Measurements from ENCODE around the gene PRDX5. TPM values are rescaled to one million over a fixed set of nuclear protein-coding genes. Genes with fewer than 3 reads are reported as not detected.

The PRDX5 gene
- total and polyA plus RNA-seq, 2 donors (not counting 1 experiment from before 2014, with no cell fraction given) = 50.4 to 95.5 TPM

DNA sequence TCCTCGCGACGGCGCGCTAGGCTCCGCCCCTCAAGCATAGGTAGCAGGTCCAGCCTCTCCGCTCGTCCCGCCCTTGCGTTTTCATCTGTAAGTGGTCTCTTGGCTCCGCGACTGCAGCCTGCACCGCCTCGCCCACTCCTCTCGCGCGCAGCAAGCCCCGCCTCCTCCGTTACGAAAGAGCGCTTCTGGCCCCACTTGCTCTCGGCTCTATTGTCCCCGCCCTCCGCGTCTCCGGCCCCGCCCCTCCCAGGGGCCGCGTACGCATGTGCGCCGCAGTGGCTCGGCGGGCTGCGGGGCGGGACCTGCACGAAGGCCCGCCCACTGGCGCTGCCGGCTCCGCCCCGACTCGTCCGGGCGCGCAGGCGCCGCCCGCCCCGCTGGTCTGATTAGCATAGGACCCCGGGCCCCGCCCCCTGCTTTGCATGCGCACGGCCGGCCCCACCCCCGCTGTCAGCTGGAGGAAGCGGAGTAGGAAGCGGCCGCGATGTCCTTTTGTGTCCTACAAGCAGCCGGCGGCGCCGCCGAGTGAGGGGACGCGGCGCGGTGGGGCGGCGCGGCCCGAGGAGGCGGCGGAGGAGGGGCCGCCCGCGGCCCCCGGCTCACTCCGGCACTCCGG lies 12.7 kb upstream of the PRDX5 start, which contains the start of gene ESRRA:
TSS of gene ESRRA (plus strand) at position 450 of the 616 bp plus-strand sequence. CDS start 1,656 bp downstream, outside the sequence.
- H3K4me1 Mint-ChIP-seq = peaks cover 29% of the 10 kb centered on the region
- H2AFZ ChIP-seq (ENCODE audit: insufficient read depth, low read depth, low read length, poor library complexity, severe bottlenecking) = peak within 1 kb of the TSS; percentile 77
- TF ChIP-seq, protein P1, sequence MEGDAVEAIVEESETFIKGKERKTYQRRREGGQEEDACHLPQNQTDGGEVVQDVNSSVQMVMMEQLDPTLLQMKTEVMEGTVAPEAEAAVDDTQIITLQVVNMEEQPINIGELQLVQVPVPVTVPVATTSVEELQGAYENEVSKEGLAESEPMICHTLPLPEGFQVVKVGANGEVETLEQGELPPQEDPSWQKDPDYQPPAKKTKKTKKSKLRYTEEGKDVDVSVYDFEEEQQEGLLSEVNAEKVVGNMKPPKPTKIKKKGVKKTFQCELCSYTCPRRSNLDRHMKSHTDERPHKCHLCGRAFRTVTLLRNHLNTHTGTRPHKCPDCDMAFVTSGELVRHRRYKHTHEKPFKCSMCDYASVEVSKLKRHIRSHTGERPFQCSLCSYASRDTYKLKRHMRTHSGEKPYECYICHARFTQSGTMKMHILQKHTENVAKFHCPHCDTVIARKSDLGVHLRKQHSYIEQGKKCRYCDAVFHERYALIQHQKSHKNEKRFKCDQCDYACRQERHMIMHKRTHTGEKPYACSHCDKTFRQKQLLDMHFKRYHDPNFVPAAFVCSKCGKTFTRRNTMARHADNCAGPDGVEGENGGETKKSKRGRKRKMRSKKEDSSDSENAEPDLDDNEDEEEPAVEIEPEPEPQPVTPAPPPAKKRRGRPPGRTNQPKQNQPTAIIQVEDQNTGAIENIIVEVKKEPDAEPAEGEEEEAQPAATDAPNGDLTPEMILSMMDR (IDR thresholded peaks at IDR 0.05) = no peak
- no peak for TF ChIP-seq EZH2 (IDR thresholded peaks at IDR 0.05; ENCODE audit: borderline replicate concordance, insufficient read depth, low read depth, low read length, poor library complexity, severe bottlenecking)
- H3K4me2 ChIP-seq (replicated peaks; ENCODE audit: low read depth, low read length, poor library complexity, severe bottlenecking) = peak within 1 kb of the TSS; percentile 97
- intact Hi-C loops (cut with micrococcal nuclease) = loop anchor here (1.0 to 10.0 kb wide), 7 partner anchors 12 to 470 kb away; partner anchors contain the start of genes CCDC88B, DNAJC4, FKBP2 and GPR137
- ChIA-PET CTCF (interaction anchor here (1.0 to 5.8 kb wide), 20 partner anchors 9 to 1552 kb away, joined by 3 to 243 read pairs (median 10); partner anchors contain the start of genes BAD, CCDC88B, FERMT3 and FKBP2), POLR2A (interaction anchor here (0.6 to 3.5 kb wide), 13 partner anchors 13 to 1698 kb away, joined by 3 to 21 read pairs (median 6); partner anchors contain the start of genes CCDC88B, FERMT3, FKBP2 and GPR137)
- H3K9me3 ChIP-seq (ENCODE audit: control extremely low read depth in 1 of 3, control insufficient read depth in 2 of 3, insufficient read depth in 1 of 3, low read length in 2 of 3) = peaks cover 0 to 14% (median 0%) of the 10 kb centered on the region in 3 donors
- H3K4me3 Mint-ChIP-seq = peak within 1 kb of the TSS; percentile 98
- H3K4me3 ChIP-seq (ENCODE audit: control extremely low read depth in 1 of 5, extremely low read depth in 1 of 5, insufficient read depth in 1 of 5, low read depth in 2 of 5, low read length in 4 of 5) = peak within 1 kb of the TSS; percentile 78 to 88 (median 87)
- DNase-seq = peak; percentile 99
- H4K20me1 ChIP-seq (ENCODE audit: control insufficient read depth, insufficient read depth, low read length, poor library complexity, severe bottlenecking) = peaks cover 18% of the 10 kb centered on the region
- H3K27ac Mint-ChIP-seq = peak within 1 kb of the TSS; percentile 95
- H3K79me2 ChIP-seq (ENCODE audit: control insufficient read depth, insufficient read depth, low read length) = peaks cover 28% of the 10 kb centered on the region
- H3K36me3 ChIP-seq (replicated peaks in 1 of 2; ENCODE audit: control extremely low read depth in 1 of 2, control insufficient read depth in 1 of 2, extremely low read depth in 1 of 2, insufficient read depth in 2 of 2, low read length in 1 of 2) = peaks cover 0 to 6% of the 10 kb centered on the region in 2 experiments
- peaks cover 19 to 40% of the 10 kb centered on the region in 2 donors for H3K4me1 ChIP-seq (ENCODE audit: control insufficient read depth in 2 of 2, insufficient read depth in 2 of 2, low read length in 2 of 2)
- peaks cover 0 to 25% (median 8%) of the 10 kb centered on the region in 4 experiments for H3K27me3 ChIP-seq (replicated peaks in 1 of 4; ENCODE audit: control extremely low read depth in 1 of 4, control insufficient read depth in 3 of 4, insufficient read depth in 4 of 4, low read length in 3 of 4)
- ATAC-seq (ENCODE audit: low read depth) = peak; percentile 75
- peaks cover 9% of the 10 kb centered on the region for H3K27me3 Mint-ChIP-seq
- peak within 1 kb of the TSS; percentile 93 to 94 for H3K27ac ChIP-seq (ENCODE audit: low read length in 2 of 2)
- under 1% methylated on average over 80 of the region's 81 CpGs for WGBS (ENCODE audit: insufficient coverage)
- peak within 1 kb of the TSS; percentile 87 for H3K9ac ChIP-seq (ENCODE audit: low read length)
- no peaks in the 10 kb centered on the region for H3K9me3 Mint-ChIP-seq (ENCODE audit: insufficient read depth)

Measured in B cell (primary cell).